Adrenal gland (tissue), 5 donors: ENCODE results near the gene RYR3.

Experiments
- CTCF ChIP-seq, 6 experiments: fragments of 450-650 bp in 4 of 6; fragments of 200-600 bp in 2 of 6; sonication (generic) in 1 of 6; IDR thresholded peaks; 1 replicate in 5 of 6; 2 replicates in 1 of 6; pipeline versions ENCODE4 v1.5.1 to v1.8.0; 2016 to 2021; ENCODE audit warnings: antibody characterized with exemption in 6 of 6, mild to moderate bottlenecking in 2 of 6, moderate library complexity in 1 of 6
- POLR2A ChIP-seq, 2 donors: fragments of 450-650 bp; IDR thresholded peaks; one replicate each; pipeline ENCODE4 v1.6.1; 2017; ENCODE audit warnings: antibody characterized with exemption in 2 of 2, mild to moderate bottlenecking in 2 of 2, moderate library complexity in 1 of 2
- donor health status: DM: no; HTN: no; CAD: no.

DNA sequence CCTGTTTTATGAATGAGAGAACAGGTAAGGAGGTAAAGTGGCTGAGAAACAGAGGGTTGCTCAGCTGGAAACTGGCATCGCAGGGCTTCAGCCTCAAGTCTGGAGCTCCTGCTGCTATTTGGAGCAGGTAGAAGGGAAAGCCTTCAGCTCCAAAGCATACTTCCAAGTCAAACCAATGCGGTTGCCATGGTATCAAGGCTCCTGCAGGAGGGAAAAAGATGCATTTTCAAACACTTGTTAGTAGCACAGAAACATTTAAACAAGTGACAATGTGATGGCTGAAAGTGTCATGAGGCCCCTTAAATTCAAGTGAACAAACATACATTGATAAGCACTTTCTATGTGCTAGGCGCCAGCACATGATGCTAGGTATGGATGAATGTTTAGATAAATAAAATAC lies 60.4 kb downstream of the RYR3 start:
- TF ChIP-seq POLR2A (IDR thresholded peaks at IDR 0.05), result no peak
- no peak for TF ChIP-seq CTCF (IDR thresholded peaks at IDR 0.05)
